Loucy (cell line): ENCODE measurements around the gene SCAP.
A peak's percentile ranks its signal among the peaks of the same experiment; 100 is the strongest.

Experiments used
- H2AFZ ChIP-seq: fragments of 200-600 bp; sonication (generic); 2 replicates; pipeline ENCODE4 v1.6.0; 2016; ENCODE audit warnings: antibody characterized with exemption, mild to moderate bottlenecking, low read length, moderate library complexity
- H3F3A ChIP-seq: fragments of 200-600 bp; 2 replicates; pipeline ENCODE4 v1.6.0; 2016; ENCODE audit warnings: antibody characterized with exemption, low read depth, mild to moderate bottlenecking
- H3K27me3 ChIP-seq: fragments of 200-600 bp; sonication (generic); 2 replicates; pipeline ENCODE4 v1.6.1; 2014; ENCODE audit warnings: low read length, mild to moderate bottlenecking; ENCODE audit not compliant: insufficient read depth, poor library complexity, severe bottlenecking
- H3K36me3 ChIP-seq: fragments of 200-600 bp; sonication (generic); 2 replicates; pipeline ENCODE4 v1.6.1; 2016; ENCODE audit warnings: low read length; ENCODE audit not compliant: insufficient read depth
- H3K4me1 ChIP-seq: fragments of 200-600 bp; sonication (generic); 2 replicates; pipeline ENCODE4 v1.5.1; 2014; ENCODE audit warnings: low read length, mild to moderate bottlenecking; ENCODE audit not compliant: insufficient read depth, poor library complexity, severe bottlenecking
- H3K4me2 ChIP-seq: fragments of 200-600 bp; sonication (generic); 2 replicates; pipeline ENCODE4 v1.6.0; 2014; ENCODE audit warnings: antibody characterized with exemption, low read length, low read depth, mild to moderate bottlenecking; ENCODE audit not compliant: poor library complexity, severe bottlenecking
- H3K4me3 ChIP-seq: fragments of 200-600 bp; sonication (generic); 2 replicates; pipeline ENCODE4 v1.5.1; 2014; ENCODE audit warnings: low read length, mild to moderate bottlenecking, mixed read lengths; ENCODE audit not compliant: poor library complexity, severe bottlenecking
- H3K79me2 ChIP-seq: fragments of 200-600 bp; sonication (generic); 2 replicates; pipeline ENCODE4 v1.6.1; 2014; ENCODE audit warnings: low read length; ENCODE audit not compliant: insufficient read depth
- H3K9ac ChIP-seq: fragments of 200-600 bp; sonication (generic); 2 replicates; pipeline ENCODE4 v1.6.0; 2014; ENCODE audit warnings: mild to moderate bottlenecking, low read depth, low read length, moderate library complexity; ENCODE audit not compliant: poor library complexity, severe bottlenecking
- H3K9me2 ChIP-seq: fragments of 200-600 bp; sonication (generic); replicated peaks from 2 replicates; pipeline ENCODE4 v1.6.1; 2016; ENCODE audit warnings: low read depth, low read length, mixed read lengths
- H3K9me3 ChIP-seq: fragments of 200-600 bp; sonication (generic); 2 replicates; pipeline ENCODE4 v1.6.1; 2014; ENCODE audit warnings: mild to moderate bottlenecking, antibody characterized with exemption, low read length, low read depth; ENCODE audit not compliant: insufficient read depth
- H4K20me1 ChIP-seq: fragments of 200-600 bp; sonication (generic); 2 replicates; pipeline ENCODE4 v1.6.0; 2014; ENCODE audit warnings: antibody characterized with exemption, low read length, mild to moderate bottlenecking; ENCODE audit not compliant: insufficient read depth, poor library complexity, severe bottlenecking
- EZH2phosphoT487 ChIP-seq: fragments of 200-600 bp; IDR thresholded peaks from 2 replicates; pipeline ENCODE4 v1.6.1; 2018; ENCODE audit warnings: antibody characterized with exemption, mild to moderate bottlenecking, moderate library complexity, borderline replicate concordance
- TF ChIP-seq, protein P1 (sequence below): fragments of 200-600 bp; sonication (generic); conservative IDR thresholded peaks from 2 replicates; pipeline ENCODE4 v1.5.1; 2014; ENCODE audit warnings: mild to moderate bottlenecking, antibody characterized with exemption, low read length

SCAP gene

GRCh38 chr3:47378869-47379268, 96.9 kb downstream of the SCAP start:
- Histone ChIP-seq H3K27me3 (no peaks in the 10 kb centered on the region), H3K9ac (peak overlapping the region; percentile 87), H4K20me1 (peaks cover 22% of the 10 kb centered on the region), H2AFZ (no peak overlapping the region), H3K9me2 (no peaks in the 10 kb centered on the region), H3K79me2 (peaks cover 46% of the 10 kb centered on the region), H3F3A (no peaks in the 10 kb centered on the region), H3K4me1 (peaks cover 35% of the 10 kb centered on the region), H3K9me3 (no peaks in the 10 kb centered on the region), H3K4me2 (peak overlapping the region; percentile 83), H3K36me3 (no peaks in the 10 kb centered on the region), H3K4me3 (peak overlapping the region; percentile 84)
- TF ChIP-seq, protein P1, sequence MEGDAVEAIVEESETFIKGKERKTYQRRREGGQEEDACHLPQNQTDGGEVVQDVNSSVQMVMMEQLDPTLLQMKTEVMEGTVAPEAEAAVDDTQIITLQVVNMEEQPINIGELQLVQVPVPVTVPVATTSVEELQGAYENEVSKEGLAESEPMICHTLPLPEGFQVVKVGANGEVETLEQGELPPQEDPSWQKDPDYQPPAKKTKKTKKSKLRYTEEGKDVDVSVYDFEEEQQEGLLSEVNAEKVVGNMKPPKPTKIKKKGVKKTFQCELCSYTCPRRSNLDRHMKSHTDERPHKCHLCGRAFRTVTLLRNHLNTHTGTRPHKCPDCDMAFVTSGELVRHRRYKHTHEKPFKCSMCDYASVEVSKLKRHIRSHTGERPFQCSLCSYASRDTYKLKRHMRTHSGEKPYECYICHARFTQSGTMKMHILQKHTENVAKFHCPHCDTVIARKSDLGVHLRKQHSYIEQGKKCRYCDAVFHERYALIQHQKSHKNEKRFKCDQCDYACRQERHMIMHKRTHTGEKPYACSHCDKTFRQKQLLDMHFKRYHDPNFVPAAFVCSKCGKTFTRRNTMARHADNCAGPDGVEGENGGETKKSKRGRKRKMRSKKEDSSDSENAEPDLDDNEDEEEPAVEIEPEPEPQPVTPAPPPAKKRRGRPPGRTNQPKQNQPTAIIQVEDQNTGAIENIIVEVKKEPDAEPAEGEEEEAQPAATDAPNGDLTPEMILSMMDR, result no peak
- no peak for TF ChIP-seq EZH2phosphoT487

DNA sequence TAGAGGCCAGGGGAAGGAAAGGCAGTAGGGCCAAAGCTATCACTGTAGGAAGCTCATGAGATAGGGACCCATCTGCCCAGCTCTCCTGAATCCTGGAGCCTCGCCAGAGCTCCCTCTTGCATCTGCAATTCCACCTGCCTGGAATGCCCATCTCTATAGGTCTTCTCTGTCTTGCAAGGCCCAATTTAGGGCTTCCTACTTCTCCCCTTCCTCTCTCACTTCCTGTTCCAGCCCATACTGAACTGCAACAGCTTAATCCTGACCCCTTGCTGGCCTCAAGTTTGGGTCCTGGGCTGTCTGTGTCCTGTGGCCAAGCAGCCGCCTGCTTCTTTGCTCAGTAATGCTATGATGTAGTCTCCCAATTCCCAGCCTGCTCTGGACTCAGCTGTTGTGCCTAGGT, 98.6 kb downstream of the SCAP start:
- Histone ChIP-seq H3K4me3 (no peak overlapping the region), H3K9me3 (no peaks in the 10 kb centered on the region), H3K36me3 (no peaks in the 10 kb centered on the region), H4K20me1 (peaks cover 8% of the 10 kb centered on the region), H3K9ac (no peak overlapping the region), H3K27me3 (no peaks in the 10 kb centered on the region), H3K4me2 (no peak overlapping the region), H2AFZ (no peak overlapping the region), H3F3A (no peaks in the 10 kb centered on the region), H3K79me2 (peaks cover 29% of the 10 kb centered on the region), H3K4me1 (peaks cover 22% of the 10 kb centered on the region), H3K9me2 (no peaks in the 10 kb centered on the region)
- TF ChIP-seq EZH2phosphoT487, result no peak
- TF ChIP-seq, protein P1, result no peak

DNA sequence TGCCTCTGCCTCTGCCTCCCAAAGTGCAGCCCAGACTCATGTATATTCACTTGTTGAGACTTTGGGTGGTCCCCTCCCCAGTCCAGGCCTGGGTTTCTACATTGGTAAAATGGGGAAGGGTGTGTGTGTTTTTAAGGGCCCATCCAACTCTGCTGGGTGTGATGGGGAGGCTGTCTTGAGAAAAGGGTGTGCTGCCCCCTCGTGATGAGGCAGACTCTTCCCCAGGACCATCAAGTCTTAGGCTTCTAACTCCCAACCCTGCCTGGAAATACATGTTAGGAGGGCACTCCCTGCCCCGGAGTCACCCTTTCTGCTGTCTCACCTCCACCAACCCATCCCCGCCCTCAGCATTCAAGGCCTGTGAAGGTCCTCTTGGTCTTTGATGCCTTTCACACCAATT, 99.3 kb downstream of the SCAP start:
- no peaks in the 10 kb centered on the region for H3K36me3 ChIP-seq
- no peak for TF ChIP-seq EZH2phosphoT487
- TF ChIP-seq, protein P1, result no peak

More for the DNA sequence above, 99.3 kb downstream of the SCAP start:
- Histone ChIP-seq H3K79me2 (peaks cover 21% of the 10 kb centered on the region), H3K9me3 (no peaks in the 10 kb centered on the region), H3K9ac (no peak overlapping the region), H3K27me3 (no peaks in the 10 kb centered on the region), H3K4me2 (no peak overlapping the region), H4K20me1 (peaks cover under 1% of the 10 kb centered on the region), H2AFZ (no peak overlapping the region), H3K4me1 (peaks cover 14% of the 10 kb centered on the region), H3K9me2 (no peaks in the 10 kb centered on the region), H3K4me3 (no peak overlapping the region), H3F3A (no peaks in the 10 kb centered on the region)
